Mucosa of descending colon (tissue), 3 donors: ENCODE measurements around the gene GTF2F2. TPM values are rescaled to one million over a fixed set of nuclear protein-coding genes. Genes with fewer than 3 reads are reported as not detected.

ENCODE experiments used
- ATAC-seq: fragments of 200-7000 bp; cut with Tn5 transposase; one replicate; pipeline ENCODE4 v1.9.1; 2020; ENCODE audit warnings: mild to moderate bottlenecking, moderate library complexity
- DNase-seq, 3 donors: peaks; one replicate each; pipeline ENCODE4 v3.0.0-alpha.2; 2020
- H3K36me3 ChIP-seq: fragments of 200-600 bp; one replicate; pipeline ENCODE4 v1.8.0; 2021; ENCODE audit warnings: low read depth, mild to moderate bottlenecking
- H3K4me1 ChIP-seq: fragments of 200-600 bp; one replicate; pipeline ENCODE4 v1.8.0; 2021; ENCODE audit warnings: low read depth, mild to moderate bottlenecking
- H3K4me3 ChIP-seq: fragments of 200-600 bp; one replicate; pipeline ENCODE4 v1.8.0; 2021; ENCODE audit warnings: mild to moderate bottlenecking
- H3K9me3 ChIP-seq: fragments of 200-600 bp; one replicate; pipeline ENCODE4 v1.8.0; 2021; ENCODE audit warnings: mild to moderate bottlenecking
- intact Hi-C, 2 donors: fragments of 100-400 bp; cut with DNase I in 1 of 2; cut with micrococcal nuclease in 1 of 2; formaldehyde crosslinking; loops; one replicate each; pipeline versions ENCODE4 v1.11.0 to v1.11.1; 2022; cut with DNase I, micrococcal nuclease
- total RNA-seq, 3 donors: library from RNA; stranded (reverse); fragmentation: NEBNext Ultra II Directional in 2 of 3; extraction: Animal tissue kit (Norgen Biotek cat#: 25700) in 2 of 3; gene quantifications; one replicate each; pipeline versions ENCODE4 v1.2.1 to v1.2.4, GENCODE V29; 2021 to 2023
- TF ChIP-seq, protein P1 (sequence below): fragments of 200-600 bp; IDR thresholded peaks from one replicate; pipeline ENCODE4 v1.8.0; 2022; ENCODE audit warnings: antibody characterized with exemption, mild to moderate bottlenecking
- donor health status: DM: no; HTN: no; CAD: no; lungs with moderate emphysema.
- donor health status: DM: no; HTN: no; CAD: no.
- donor health status: DM: no; HTN: yes; CAD: no.

The GTF2F2 gene
- total RNA-seq, 3 donors from 2014 or later = 15.4 to 22.0 (median 15.9) TPM

GRCh38 chr13:45220403-45220802 is 100.1 kb downstream of the GTF2F2 start:
- ATAC-seq (no peak), DNase-seq (no peak)
- intact Hi-C loops = no loop called here
- H3K4me3 ChIP-seq = no peak overlapping the region
- TF ChIP-seq, protein P1, sequence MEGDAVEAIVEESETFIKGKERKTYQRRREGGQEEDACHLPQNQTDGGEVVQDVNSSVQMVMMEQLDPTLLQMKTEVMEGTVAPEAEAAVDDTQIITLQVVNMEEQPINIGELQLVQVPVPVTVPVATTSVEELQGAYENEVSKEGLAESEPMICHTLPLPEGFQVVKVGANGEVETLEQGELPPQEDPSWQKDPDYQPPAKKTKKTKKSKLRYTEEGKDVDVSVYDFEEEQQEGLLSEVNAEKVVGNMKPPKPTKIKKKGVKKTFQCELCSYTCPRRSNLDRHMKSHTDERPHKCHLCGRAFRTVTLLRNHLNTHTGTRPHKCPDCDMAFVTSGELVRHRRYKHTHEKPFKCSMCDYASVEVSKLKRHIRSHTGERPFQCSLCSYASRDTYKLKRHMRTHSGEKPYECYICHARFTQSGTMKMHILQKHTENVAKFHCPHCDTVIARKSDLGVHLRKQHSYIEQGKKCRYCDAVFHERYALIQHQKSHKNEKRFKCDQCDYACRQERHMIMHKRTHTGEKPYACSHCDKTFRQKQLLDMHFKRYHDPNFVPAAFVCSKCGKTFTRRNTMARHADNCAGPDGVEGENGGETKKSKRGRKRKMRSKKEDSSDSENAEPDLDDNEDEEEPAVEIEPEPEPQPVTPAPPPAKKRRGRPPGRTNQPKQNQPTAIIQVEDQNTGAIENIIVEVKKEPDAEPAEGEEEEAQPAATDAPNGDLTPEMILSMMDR = no peak
- peaks cover 3% of the 10 kb centered on the region for H3K4me1 ChIP-seq
- H3K9me3 ChIP-seq = no peaks in the 10 kb centered on the region
- no peaks in the 10 kb centered on the region for H3K36me3 ChIP-seq

- TF ChIP-seq, protein P1 = no peak
- intact Hi-C loops = no loop called here
- Histone ChIP-seq H3K4me1 (peaks cover 3% of the 10 kb centered on the region), H3K4me3 (no peak overlapping the region), H3K36me3 (no peaks in the 10 kb centered on the region), H3K9me3 (no peaks in the 10 kb centered on the region)
- ATAC-seq (no peak), DNase-seq (no peak)
These were observed 102.2 kb downstream of the GTF2F2 start for GRCh38 chr13:45222516-45222915.

DNA sequence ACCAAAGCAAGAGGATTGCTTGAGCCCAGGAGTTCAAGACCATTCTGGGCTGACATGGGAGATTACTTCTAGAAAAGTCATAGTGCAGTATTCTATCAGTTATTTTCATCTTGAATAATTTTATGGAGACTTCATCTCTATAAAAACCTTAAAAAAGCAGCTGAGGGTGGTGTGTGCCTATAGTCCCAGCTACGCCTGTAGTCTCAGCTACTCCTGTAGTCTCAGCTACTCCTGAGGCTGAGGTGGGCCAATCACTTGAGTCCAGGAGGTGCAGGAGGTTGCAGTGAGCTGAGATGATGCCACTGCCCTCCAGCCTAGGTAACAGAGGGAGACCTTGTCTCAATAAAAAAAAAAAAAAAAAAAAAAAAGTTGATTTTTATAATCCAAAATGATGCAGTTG is 102.6 kb downstream of the GTF2F2 start:
- ATAC-seq = no peak
- H3K4me3 ChIP-seq = no peak overlapping the region
- H3K4me1 ChIP-seq = peaks cover 3% of the 10 kb centered on the region
- DNase-seq = no peak
- intact Hi-C loops = no loop called here
- no peaks in the 10 kb centered on the region for H3K36me3 ChIP-seq
- no peaks in the 10 kb centered on the region for H3K9me3 ChIP-seq
- TF ChIP-seq, protein P1 = no peak

DNA sequence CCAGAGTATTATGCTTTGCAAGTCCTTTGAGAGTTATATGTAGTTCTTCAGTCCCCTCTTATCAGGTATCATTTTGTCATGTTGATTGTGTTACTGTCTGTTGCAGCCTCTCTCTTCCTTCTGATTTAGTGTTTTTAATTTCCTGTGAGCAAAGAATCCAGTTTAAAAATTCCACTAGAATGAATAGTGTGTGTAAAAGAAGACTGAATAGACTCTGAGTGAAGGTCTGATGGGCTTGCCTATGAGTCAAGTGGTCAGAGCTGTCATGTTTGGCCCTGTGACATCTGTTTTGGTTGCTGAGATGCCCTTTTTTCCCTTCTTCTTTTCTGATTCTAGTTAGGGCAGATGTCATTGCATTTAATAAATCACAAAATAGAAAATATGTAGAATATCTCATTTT is 103.9 kb downstream of the GTF2F2 start:
- ATAC-seq = no peak
- no peak for DNase-seq
- intact Hi-C loops = no loop called here
- no peaks in the 10 kb centered on the region for H3K9me3 ChIP-seq
- peaks cover 3% of the 10 kb centered on the region for H3K4me1 ChIP-seq
- TF ChIP-seq, protein P1 = no peak
- no peaks in the 10 kb centered on the region for H3K36me3 ChIP-seq
- H3K4me3 ChIP-seq = no peak overlapping the region

GRCh38 chr13:45225370-45225769 is 105.1 kb downstream of the GTF2F2 start:
- intact Hi-C loops = no loop called here
- Histone ChIP-seq H3K9me3 (no peaks in the 10 kb centered on the region), H3K36me3 (no peaks in the 10 kb centered on the region), H3K4me3 (no peak overlapping the region), H3K4me1 (no peaks in the 10 kb centered on the region)
- ATAC-seq (no peak), DNase-seq (no peak)
- TF ChIP-seq, protein P1 = no peak

- Histone ChIP-seq H3K4me1 (no peaks in the 10 kb centered on the region), H3K4me3 (no peak overlapping the region), H3K9me3 (no peaks in the 10 kb centered on the region), H3K36me3 (no peaks in the 10 kb centered on the region)
- intact Hi-C loops = no loop called here
- ATAC-seq = no peak
- DNase-seq = no peak
- TF ChIP-seq, protein P1 = no peak
These were observed 105.7 kb downstream of the GTF2F2 start for GRCh38 chr13:45226024-45226423.
